Left lung (tissue), 10 donors: Measurements from ENCODE around the gene UTS2R. TPM values are rescaled to one million over a fixed set of nuclear protein-coding genes. Genes with fewer than 3 reads are reported as not detected.

Experiments used
- ATAC-seq: fragments of 200-7000 bp; cut with Tn5 transposase; one replicate; pipeline ENCODE4 v1.9.1; 2020; ENCODE audit warnings: moderate library complexity
- DNase-seq, 4 donors: peaks; one replicate each; pipeline ENCODE4 v3.0.0-alpha.2; 2013 to 2020
- H3K27ac ChIP-seq, 2 donors: fragments of 200-600 bp; sonication (generic) in 1 of 2; one replicate each; pipeline versions ENCODE4 v1.5.0 to v1.8.0; 2020 to 2021
- H3K27me3 ChIP-seq, 2 donors: fragments of 200-600 bp; sonication (generic) in 1 of 2; one replicate each; pipeline versions ENCODE4 v1.5.0 to v1.8.0; 2020 to 2021
- H3K36me3 ChIP-seq, 2 donors: fragments of 200-600 bp; sonication (generic) in 1 of 2; one replicate each; pipeline versions ENCODE4 v1.5.0 to v1.8.0; 2020 to 2021
- H3K4me1 ChIP-seq, 2 donors: fragments of 200-600 bp; one replicate each; pipeline ENCODE4 v1.8.0; 2021
- H3K4me3 ChIP-seq, 2 donors: fragments of 200-600 bp; sonication (generic) in 1 of 2; one replicate each; pipeline versions ENCODE4 v1.5.0 to v1.8.0; 2020 to 2021; ENCODE audit warnings: mild to moderate bottlenecking in 1 of 2
- H3K9me3 ChIP-seq, 2 donors: fragments of 200-600 bp; sonication (generic) in 1 of 2; one replicate each; pipeline versions ENCODE4 v1.5.0 to v1.8.0; 2020 to 2021
- CTCF ChIP-seq, 2 donors: fragments of 200-600 bp; sonication (generic) in 1 of 2; IDR thresholded peaks; one replicate each; pipeline versions ENCODE4 v1.5.0 to v1.8.0; 2021; ENCODE audit warnings: antibody characterized with exemption in 2 of 2
- intact Hi-C, 2 donors: fragments of 100-400 bp; cut with DNase I; formaldehyde crosslinking; loops; one replicate each; pipeline versions ENCODE4 v1.11.2 to v1.14.2; 2022
- polyA plus RNA-seq, 6 donors: library from polyadenylated mRNA; unstranded; fragments of 120-200 nt; gene quantifications; one replicate each; pipeline ENCODE4 v1.2.1, GENCODE V29; 2013; ENCODE audit not compliant: insufficient read length in 6 of 6
- total RNA-seq, 2 donors: library from RNA; stranded (reverse); fragmentation: NEBNext Ultra II Directional; extraction: Animal tissue kit (Norgen Biotek cat#: 25700); gene quantifications; one replicate each; pipeline ENCODE4 v1.2.1, GENCODE V29; 2021
- donor health status: DM: no; HTN: yes; CAD: no.
- donor health status: DM: no; HTN: no; CAD: no.

The UTS2R gene
- total and polyA plus RNA-seq, 8 donors: 0.11 TPM; not detected in 7

- no peak for ATAC-seq
- Histone ChIP-seq H3K27ac (no peak overlapping the region), H3K4me1 (peaks cover 0 to 12% of the 10 kb centered on the region in 2 donors), H3K36me3 (peaks cover 0 to 24% of the 10 kb centered on the region in 2 donors), H3K27me3 (peaks cover 0 to 31% of the 10 kb centered on the region in 2 donors), H3K9me3 (no peaks in the 10 kb centered on the region), H3K4me3 (no peak overlapping the region)
- intact Hi-C loops: loop anchor here in 1 of 2 donors (5.0 kb wide), 1 partner anchor 87 kb away; no protein-coding TSS in a partner anchor
- TF ChIP-seq CTCF (IDR thresholded peaks at IDR 0.05): no peak
- DNase-seq: no peak
Measured at GRCh38 chr17:82324566-82325285, 46.8 kb upstream of the UTS2R start.

GRCh38 chr17:82325286-82326180 is 46.0 kb upstream of the UTS2R start:
- no peak overlapping the region for H3K27ac ChIP-seq
- H3K4me3 ChIP-seq: no peak overlapping the region
- no peak for TF ChIP-seq CTCF (IDR thresholded peaks at IDR 0.05)
- H3K36me3 ChIP-seq: peaks cover 0 to 24% of the 10 kb centered on the region in 2 donors
- ATAC-seq: no peak
- peaks cover 0 to 18% of the 10 kb centered on the region in 2 donors for H3K4me1 ChIP-seq
- intact Hi-C loops: no loop called here
- DNase-seq: no peak
- H3K27me3 ChIP-seq: peaks cover 0 to 34% of the 10 kb centered on the region in 2 donors
- no peaks in the 10 kb centered on the region for H3K9me3 ChIP-seq

- ATAC-seq: no peak
- Histone ChIP-seq H3K36me3 (peaks cover 0 to 18% of the 10 kb centered on the region in 2 donors), H3K4me1 (peaks cover 0 to 18% of the 10 kb centered on the region in 2 donors), H3K27me3 (peaks cover 0 to 26% of the 10 kb centered on the region in 2 donors), H3K27ac (no peak overlapping the region), H3K4me3 (no peak overlapping the region), H3K9me3 (no peaks in the 10 kb centered on the region)
- TF ChIP-seq CTCF (IDR thresholded peaks at IDR 0.05): no peak
- DNase-seq: no peak
- intact Hi-C loops: no loop called here
Measured at GRCh38 chr17:82327289-82327688, 44.3 kb upstream of the UTS2R start.

GRCh38 chr17:82327757-82328140 is 43.8 kb upstream of the UTS2R start:
- Histone ChIP-seq H3K4me1 (peaks cover 2 to 23% of the 10 kb centered on the region in 2 donors), H3K9me3 (no peaks in the 10 kb centered on the region), H3K27ac (no peak overlapping the region), H3K4me3 (no peak overlapping the region), H3K27me3 (peaks cover 0 to 24% of the 10 kb centered on the region in 2 donors), H3K36me3 (peaks cover 0 to 14% of the 10 kb centered on the region in 2 donors)
- TF ChIP-seq CTCF (IDR thresholded peaks at IDR 0.05): no peak
- ATAC-seq: no peak
- DNase-seq: no peak
- intact Hi-C loops: no loop called here
